Neural cell (in vitro differentiated cells): ENCODE measurements around the gene MC1R. TPM values are rescaled to one million over a fixed set of nuclear protein-coding genes. Genes with fewer than 3 reads are reported as not detected.

Experiments
- H2AFZ ChIP-seq: fragments of 200-600, 300-800 bp; sonication (generic), shearing (Covaris generic); 2 replicates; pipeline ENCODE4 v1.6.0; 2014; ENCODE audit warnings: low read depth, mild to moderate bottlenecking, antibody characterized with exemption, low read length, moderate library complexity
- H3F3A ChIP-seq: fragments of 200-600 bp; shearing (Covaris generic); 2 replicates; pipeline ENCODE4 v1.6.1; 2016; ENCODE audit warnings: mild to moderate bottlenecking, moderate library complexity, mixed read lengths, antibody characterized with exemption, low read length; ENCODE audit not compliant: insufficient read depth, poor library complexity, severe bottlenecking
- H3K27ac ChIP-seq: fragments of 200-600, 300-800 bp; sonication (generic), shearing (Covaris generic); 2 replicates; pipeline ENCODE4 v1.5.1; 2014; ENCODE audit warnings: mild to moderate bottlenecking, low read length, moderate library complexity
- H3K27me3 ChIP-seq: fragments of 300-800, 200-600 bp; sonication (generic), shearing (Covaris generic); 2 replicates; pipeline ENCODE4 v1.6.0; 2014; ENCODE audit warnings: mild to moderate bottlenecking, low read depth, low read length, moderate library complexity; ENCODE audit not compliant: insufficient read depth
- H3K36me3 ChIP-seq: fragments of 300-800, 200-600 bp; sonication (generic), shearing (Covaris generic); 2 replicates; pipeline ENCODE4 v1.5.1; 2014; ENCODE audit warnings: mild to moderate bottlenecking, antibody characterized with exemption, low read length, moderate library complexity; ENCODE audit not compliant: insufficient read depth
- H3K4me2 ChIP-seq: fragments of 300-800, 200-600 bp; sonication (generic), shearing (Covaris generic); 2 replicates; pipeline ENCODE4 v1.6.0; 2014; ENCODE audit warnings: mild to moderate bottlenecking, low read length
- H3K4me3 ChIP-seq: fragments of 300-800, 200-600 bp; sonication (generic), shearing (Covaris generic); 2 replicates; pipeline ENCODE4 v1.5.1; 2014; ENCODE audit warnings: mild to moderate bottlenecking, low read length, moderate library complexity
- H3K79me2 ChIP-seq: fragments of 200-600 bp; shearing (Covaris generic); replicated peaks from 2 replicates; pipeline ENCODE4 v1.6.0; 2014; ENCODE audit warnings: mild to moderate bottlenecking, low read length, moderate library complexity; ENCODE audit not compliant: insufficient read depth
- H3K9ac ChIP-seq: fragments of 300-800, 200-600 bp; sonication (generic), shearing (Covaris generic); 2 replicates; pipeline ENCODE4 v1.6.1; 2016; ENCODE audit warnings: mild to moderate bottlenecking, low read length, mixed read lengths
- H3K9me2 ChIP-seq: fragments of 200-600 bp; shearing (Covaris generic); 2 replicates; pipeline ENCODE4 v1.6.1; 2016; ENCODE audit warnings: mild to moderate bottlenecking, low read length, mixed read lengths; ENCODE audit not compliant: insufficient read depth
- H3K9me3 ChIP-seq: fragments of 200-600, 300-800 bp; sonication (generic), shearing (Covaris generic); 2 replicates; pipeline ENCODE4 v1.6.1; 2016; ENCODE audit warnings: mild to moderate bottlenecking, mixed run types, low read length, moderate library complexity, mixed read lengths
- H4K20me1 ChIP-seq: fragments of 200-600 bp; shearing (Covaris generic); 2 replicates; pipeline ENCODE4 v1.6.1; 2016; ENCODE audit warnings: mild to moderate bottlenecking, mixed run types; ENCODE audit not compliant: insufficient read depth
- CTCF ChIP-seq: fragments of 450-650 bp; IDR thresholded peaks from 2 replicates; pipeline ENCODE4 v1.5.1; 2014; ENCODE audit warnings: antibody characterized with exemption, mild to moderate bottlenecking, moderate library complexity; ENCODE audit not compliant: poor library complexity, severe bottlenecking
- EP300 ChIP-seq: fragments of 450-650 bp; conservative IDR thresholded peaks from 2 replicates; pipeline ENCODE4 v1.6.1; 2014; ENCODE audit warnings: antibody characterized with exemption, mild to moderate bottlenecking, moderate library complexity; ENCODE audit not compliant: poor library complexity, severe bottlenecking
- EZH2 ChIP-seq: fragments of 200-600, 300-800 bp; shearing (Covaris generic), sonication (generic); IDR thresholded peaks from 2 replicates; pipeline ENCODE4 v1.6.1; 2014; ENCODE audit warnings: antibody characterized with exemption, low read length, borderline replicate concordance, mild to moderate bottlenecking; ENCODE audit not compliant: insufficient read depth, poor library complexity, severe bottlenecking
- MXI1 ChIP-seq: fragments of 450-650 bp; conservative IDR thresholded peaks from 2 replicates; pipeline ENCODE4 v1.6.1; 2014; ENCODE audit warnings: antibody characterized with exemption, mild to moderate bottlenecking; ENCODE audit not compliant: poor library complexity, severe bottlenecking
- POLR2AphosphoS5 ChIP-seq: IDR thresholded peaks from 2 replicates; pipeline ENCODE4 v1.6.1; 2012
- RAD21 ChIP-seq: fragments of 450-650 bp; conservative IDR thresholded peaks from 2 replicates; pipeline ENCODE4 v1.6.1; 2014; ENCODE audit warnings: antibody characterized with exemption, mild to moderate bottlenecking, moderate library complexity
- REST ChIP-seq: IDR thresholded peaks from 2 replicates; pipeline ENCODE4 v1.6.1; 2012; ENCODE audit warnings: borderline replicate concordance
- SMC3 ChIP-seq: fragments of 450-650 bp; conservative IDR thresholded peaks from 2 replicates; pipeline ENCODE4 v1.6.1; 2014; ENCODE audit warnings: antibody characterized with exemption, mild to moderate bottlenecking, moderate library complexity; ENCODE audit not compliant: poor library complexity
- TAF1 ChIP-seq: IDR thresholded peaks from 2 replicates; pipeline ENCODE4 v1.6.1; 2012; ENCODE audit warnings: low read depth
- polyA plus RNA-seq: library from polyadenylated mRNA; depleted of rRNA; stranded (reverse); fragments of >200 nt; gene quantifications from 2 replicates; pipeline ENCODE4 v1.2.3, GENCODE V29; 2014

The MC1R gene
- polyA plus RNA-seq, 1 donor from 2014 or later = 21.3 TPM

GRCh38 chr16:89883346-89884040 is 35.2 kb upstream of the MC1R start:
- H3K36me3 ChIP-seq = no peaks in the 10 kb centered on the region
- H2AFZ ChIP-seq = no peak overlapping the region
- H3K9me3 ChIP-seq = no peaks in the 10 kb centered on the region
- H3K79me2 ChIP-seq = peaks cover 6% of the 10 kb centered on the region
- H3K27ac ChIP-seq = no peak overlapping the region
- no peaks in the 10 kb centered on the region for H4K20me1 ChIP-seq
- no peaks in the 10 kb centered on the region for H3K9me2 ChIP-seq
- no peaks in the 10 kb centered on the region for H3K27me3 ChIP-seq
- no peak overlapping the region for H3K4me3 ChIP-seq
- H3K4me2 ChIP-seq = no peak overlapping the region
- no peak overlapping the region for H3K9ac ChIP-seq
- no peak for TF ChIP-seq EP300
- TF ChIP-seq EZH2 = no peak
- TF ChIP-seq SMC3 = no peak
- TF ChIP-seq POLR2AphosphoS5 = no peak
- TF ChIP-seq RAD21 = no peak
- no peak for TF ChIP-seq MXI1
- TF ChIP-seq CTCF = no peak
- no peak for TF ChIP-seq TAF1
- no peak for TF ChIP-seq REST
- no peaks in the 10 kb centered on the region for H3F3A ChIP-seq

- H3K9me3 ChIP-seq = no peaks in the 10 kb centered on the region
- TF ChIP-seq EZH2 (no peak), RAD21 (no peak), MXI1 (no peak), POLR2AphosphoS5 (no peak), EP300 (no peak), REST (no peak), SMC3 (no peak), TAF1 (no peak), CTCF (no peak)
- no peaks in the 10 kb centered on the region for H3K27me3 ChIP-seq
- H3K27ac ChIP-seq = no peak overlapping the region
- H3K4me2 ChIP-seq = no peak overlapping the region
- H3K79me2 ChIP-seq = peaks cover 3% of the 10 kb centered on the region
- H3K9ac ChIP-seq = no peak overlapping the region
- no peaks in the 10 kb centered on the region for H3K36me3 ChIP-seq
- H3F3A ChIP-seq = no peaks in the 10 kb centered on the region
- no peaks in the 10 kb centered on the region for H4K20me1 ChIP-seq
- H2AFZ ChIP-seq = no peak overlapping the region
- H3K9me2 ChIP-seq = no peaks in the 10 kb centered on the region
- H3K4me3 ChIP-seq = no peak overlapping the region
Observed at GRCh38 chr16:89884041-89884421, 34.6 kb upstream of the MC1R start.
